AG10803 (cell line): Measurements from ENCODE around the gene RNPEPL1.

Experiments used
- DNase-seq: peaks from one replicate; pipeline ENCODE4 v3.0.0; 2010; ENCODE audit warnings: low read depth
- H3K4me3 ChIP-seq: 2 replicates; pipeline ENCODE4 v1.5.1; 2011; ENCODE audit warnings: mild to moderate bottlenecking, low read length, control low read depth
- CTCF ChIP-seq: conservative IDR thresholded peaks from 2 replicates; pipeline ENCODE4 v1.5.1; 2011; ENCODE audit warnings: mild to moderate bottlenecking, low read length, control low read depth, inconsistent platforms

RNPEPL1 gene

GRCh38 chr2:240571314-240571973, 3.2 kb downstream of the RNPEPL1 start:
- TF ChIP-seq CTCF, result no peak
- DNase-seq, result no peak
- H3K4me3 ChIP-seq, result no peak overlapping the region

GRCh38 chr2:240572141-240573031, 4.1 kb downstream of the RNPEPL1 start:
- no peak for DNase-seq
- no peak for TF ChIP-seq CTCF
- no peak overlapping the region for H3K4me3 ChIP-seq

- H3K4me3 ChIP-seq, result no peak overlapping the region
- no peak for TF ChIP-seq CTCF
- DNase-seq, result no peak
Observed at GRCh38 chr2:240573071-240573515, 4.8 kb downstream of the RNPEPL1 start.

- H3K4me3 ChIP-seq, result no peak overlapping the region
- TF ChIP-seq CTCF, result no peak
- no peak for DNase-seq
Observed at GRCh38 chr2:240573516-240574385, 5.5 kb downstream of the RNPEPL1 start.

GRCh38 chr2:240574386-240575100, 6.3 kb downstream of the RNPEPL1 start:
- no peak overlapping the region for H3K4me3 ChIP-seq
- DNase-seq, result no peak
- TF ChIP-seq CTCF, result no peak

GRCh38 chr2:240575101-240575965, 7.0 kb downstream of the RNPEPL1 start:
- TF ChIP-seq CTCF, result no peak

More at GRCh38 chr2:240575101-240575965, 7.0 kb downstream of the RNPEPL1 start:
- no peak for DNase-seq
- no peak overlapping the region for H3K4me3 ChIP-seq
